CD4-positive, alpha-beta memory T cell (primary cell): ENCODE data around the gene MYO1D. TPM values are rescaled to one million over a fixed set of nuclear protein-coding genes. Genes with fewer than 3 reads are reported as not detected.

Experiments used
- CTCF ChIA-PET: fragments of 350-600 bp; sonication (Branson Sonifier 250); formaldehyde crosslinking; loops from one replicate; lab custom pipeline; 2021; ENCODE audit warnings: inconsistent platforms; ENCODE audit not compliant: partially characterized antibody; lab: Charles Lee
- POLR2A ChIA-PET: fragments of 350-600 bp; sonication (Branson Sonifier 250); formaldehyde crosslinking; loops from one replicate; lab custom pipeline; 2021; ENCODE audit not compliant: partially characterized antibody; lab: Charles Lee
- DNase-seq, 5 donors: peaks; one replicate each; pipeline versions ENCODE4 v3.0.0 to v3.0.0-alpha.2; 2020 to 2022; ENCODE audit warnings: mixed read lengths in 1 of 5
- H3K27ac ChIP-seq: one replicate; pipeline ENCODE4 v1.7.0; 2013; ENCODE audit warnings: low read depth, low read length
- H3K27me3 ChIP-seq: 2 replicates; pipeline ENCODE4 v1.7.0; 2013; ENCODE audit warnings: mild to moderate bottlenecking, low read length, moderate library complexity; ENCODE audit not compliant: insufficient read depth
- H3K36me3 ChIP-seq: 2 replicates; pipeline ENCODE4 v1.7.0; 2013; ENCODE audit warnings: mild to moderate bottlenecking, low read length, moderate library complexity; ENCODE audit not compliant: insufficient read depth
- H3K4me1 ChIP-seq: 2 replicates; pipeline ENCODE4 v1.7.0; 2013; ENCODE audit warnings: mild to moderate bottlenecking, low read length, moderate library complexity; ENCODE audit not compliant: insufficient read depth
- H3K4me3 ChIP-seq, 2 donors: one replicate each; pipeline ENCODE4 v1.7.0; 2013; ENCODE audit warnings: low read length in 2 of 2, mild to moderate bottlenecking in 1 of 2
- H3K9me3 ChIP-seq, 2 donors: one replicate each; pipeline ENCODE4 v1.7.0; 2013; ENCODE audit warnings: low read length in 2 of 2, control low read depth in 1 of 2; ENCODE audit not compliant: control insufficient read depth in 1 of 2
- H3K27ac Mint-ChIP-seq, 7 donors: one replicate each; pipeline ENCODE4 v1.8.0; 2020 to 2021; ENCODE audit warnings: mixed read lengths in 7 of 7, mild to moderate bottlenecking in 6 of 7, inconsistent platforms in 3 of 7, moderate library complexity in 3 of 7
- H3K27me3 Mint-ChIP-seq, 2 donors: one replicate each; pipeline ENCODE4 v1.8.0; 2020 to 2021; ENCODE audit warnings: mixed read lengths in 2 of 2
- H3K36me3 Mint-ChIP-seq, 2 donors: one replicate each; pipeline ENCODE4 v1.8.0; 2020 to 2021; ENCODE audit warnings: mixed read lengths in 2 of 2, inconsistent platforms in 1 of 2, mild to moderate bottlenecking in 1 of 2
- H3K4me1 Mint-ChIP-seq, 4 donors: one replicate each; pipeline ENCODE4 v1.8.0; 2020 to 2021; ENCODE audit warnings: mixed read lengths in 4 of 4, mild to moderate bottlenecking in 1 of 4
- H3K4me3 Mint-ChIP-seq, 8 donors: one replicate each; pipeline ENCODE4 v1.8.0; 2020 to 2021; ENCODE audit warnings: mixed read lengths in 8 of 8, mild to moderate bottlenecking in 7 of 8, moderate library complexity in 6 of 8, inconsistent platforms in 3 of 8
- H3K9me3 Mint-ChIP-seq, 8 donors: one replicate each; pipeline ENCODE4 v1.8.0; 2020 to 2021; ENCODE audit warnings: mixed read lengths in 8 of 8, mild to moderate bottlenecking in 5 of 8, inconsistent platforms in 3 of 8, moderate library complexity in 1 of 8
- intact Hi-C: fragments of 100-400 bp; cut with micrococcal nuclease; formaldehyde crosslinking; loops from one replicate; pipeline ENCODE4 v1.15.1; 2023
- polyA plus RNA-seq, 2 donors: library from polyadenylated mRNA; unstranded; fragments of 300-500 nt; fragmentation: Illumina TruSeq; gene quantifications; one replicate each; pipeline ENCODE4 v1.2.3, GENCODE V29; 2021
- total RNA-seq, 2 experiments: library from RNA; stranded (reverse); gene quantifications; one replicate each; pipeline ENCODE4 v1.2.3, GENCODE V29; 2021

MYO1D gene
- total and polyA plus RNA-seq, 4 experiments from 2014 or later, result 2.0 to 12.7 (median 10.5) TPM

- CTCF ChIA-PET, result interaction anchor here (1.6 to 2.1 kb wide), 4 partner anchors 10 to 295 kb away, joined by 3 to 17 read pairs (median 10); no protein-coding TSS in a partner anchor
- Histone ChIP-seq H3K36me3 (no peaks in the 10 kb centered on the region), H3K4me3 (no peak overlapping the region), H3K27ac (no peak overlapping the region), H3K9me3 (no peaks in the 10 kb centered on the region), H3K27me3 (no peaks in the 10 kb centered on the region), H3K4me1 (peaks cover 15% of the 10 kb centered on the region)
- POLR2A ChIA-PET, result no interaction called here
- intact Hi-C loops, result no loop called here
- no peaks in the 10 kb centered on the region for H3K9me3 Mint-ChIP-seq
- DNase-seq, result no peak
- H3K36me3 Mint-ChIP-seq, result peaks cover 0 to 9% of the 10 kb centered on the region in 2 donors
- peaks cover 12 to 14% (median 13%) of the 10 kb centered on the region in 4 donors for H3K4me1 Mint-ChIP-seq
- H3K27me3 Mint-ChIP-seq, result no peaks in the 10 kb centered on the region
- no peak overlapping the region for H3K4me3 Mint-ChIP-seq
- no peak overlapping the region for H3K27ac Mint-ChIP-seq
Observed at GRCh38 chr17:32756696-32757095, 120.2 kb downstream of the MYO1D start.

DNA sequence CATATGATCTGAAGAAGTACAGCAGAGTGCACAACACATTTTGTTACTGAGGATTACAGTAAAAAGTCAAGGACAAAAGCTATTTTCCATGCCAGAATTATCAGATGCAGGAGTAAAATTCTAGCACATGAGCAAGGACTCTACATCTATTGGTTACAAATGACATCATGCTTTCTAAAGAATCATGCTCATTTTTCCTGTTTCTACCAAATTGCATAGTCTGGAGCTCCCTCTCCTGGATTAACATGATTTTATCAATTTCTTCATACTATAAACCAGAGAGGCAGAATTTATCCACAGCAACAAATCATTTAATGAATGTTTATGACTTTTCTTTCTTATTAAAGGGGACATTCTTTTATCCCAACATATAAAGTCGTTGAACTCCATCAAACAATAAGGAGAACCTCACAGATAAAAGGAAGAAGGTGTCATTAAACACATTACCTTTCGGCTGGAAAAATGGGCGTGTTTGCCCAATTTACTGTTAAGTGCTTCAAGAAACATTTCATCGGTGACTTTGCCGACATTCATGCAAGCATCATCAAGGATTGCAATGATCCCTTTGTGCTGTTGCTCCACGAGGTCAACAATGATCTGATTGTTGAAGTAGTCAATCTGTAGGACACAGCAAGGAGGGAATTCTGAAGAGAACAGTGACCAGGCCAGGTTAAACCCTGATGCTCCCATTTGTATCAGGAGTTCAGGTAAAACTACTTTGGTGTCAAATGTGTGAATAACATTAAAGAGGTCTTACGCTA is 121.7 kb downstream of the MYO1D start:
- POLR2A ChIA-PET, result no interaction called here
- Mint-ChIP-seq H3K36me3 (peaks cover 0 to 4% of the 10 kb centered on the region in 2 donors), H3K4me3 (no peak overlapping the region), H3K9me3 (no peaks in the 10 kb centered on the region), H3K4me1 (peaks cover 9 to 13% (median 13%) of the 10 kb centered on the region in 4 donors), H3K27me3 (no peaks in the 10 kb centered on the region), H3K27ac (peak overlapping the region in 1 of 7 donors; percentile 30)
- H3K27ac ChIP-seq, result no peak overlapping the region
- CTCF ChIA-PET, result interaction anchor here (1.0 to 3.0 kb wide), 5 partner anchors 8 to 292 kb away, joined by 3 to 30 read pairs (median 5); no protein-coding TSS in a partner anchor
- no peaks in the 10 kb centered on the region for H3K9me3 ChIP-seq
- no peaks in the 10 kb centered on the region for H3K27me3 ChIP-seq
- no peaks in the 10 kb centered on the region for H3K36me3 ChIP-seq
- intact Hi-C loops, result loop anchor here (1.0 to 2.0 kb wide), 3 partner anchors 96 to 272 kb away; no protein-coding TSS in a partner anchor
- peak in 4 of 5 donors; percentile 51 to 57 (median 52) for DNase-seq
- H3K4me1 ChIP-seq, result peaks cover 13% of the 10 kb centered on the region
- H3K4me3 ChIP-seq, result no peak overlapping the region

GRCh38 chr17:32752934-32753333 is 124.0 kb downstream of the MYO1D start:
- H3K27me3 Mint-ChIP-seq, result no peaks in the 10 kb centered on the region
- intact Hi-C loops, result no loop called here

GRCh38 chr17:32747856-32748255 is 129.1 kb downstream of the MYO1D start:
- Histone ChIP-seq H3K27ac (no peak overlapping the region), H3K9me3 (no peaks in the 10 kb centered on the region), H3K4me3 (no peak overlapping the region), H3K4me1 (no peaks in the 10 kb centered on the region), H3K36me3 (no peaks in the 10 kb centered on the region), H3K27me3 (no peaks in the 10 kb centered on the region)
- Mint-ChIP-seq H3K27me3 (no peaks in the 10 kb centered on the region), H3K9me3 (no peaks in the 10 kb centered on the region), H3K27ac (no peak overlapping the region), H3K4me3 (no peak overlapping the region), H3K36me3 (peaks cover 4 to 25% of the 10 kb centered on the region in 2 donors), H3K4me1 (peaks cover 0 to 1% (median 0%) of the 10 kb centered on the region in 4 donors)
- intact Hi-C loops, result no loop called here
- DNase-seq, result no peak
- CTCF ChIA-PET, result no interaction called here
- POLR2A ChIA-PET, result no interaction called here

More at GRCh38 chr17:32752934-32753333, 124.0 kb downstream of the MYO1D start:
- H3K4me1 Mint-ChIP-seq, result peaks cover 0 to 2% (median 0%) of the 10 kb centered on the region in 4 donors
- DNase-seq, result no peak
- H3K9me3 ChIP-seq, result no peaks in the 10 kb centered on the region
- no peaks in the 10 kb centered on the region for H3K36me3 ChIP-seq
- H3K27me3 ChIP-seq, result no peaks in the 10 kb centered on the region
- H3K27ac Mint-ChIP-seq, result no peak overlapping the region
- no peak overlapping the region for H3K4me3 ChIP-seq
- H3K9me3 Mint-ChIP-seq, result no peaks in the 10 kb centered on the region
- POLR2A ChIA-PET, result no interaction called here
- peaks cover 0 to 9% of the 10 kb centered on the region in 2 donors for H3K36me3 Mint-ChIP-seq
- CTCF ChIA-PET, result interaction anchor here (3.0 to 3.5 kb wide), 2 partner anchors 94 to 290 kb away, joined by 13 to 30 read pairs; no protein-coding TSS in a partner anchor
- no peaks in the 10 kb centered on the region for H3K4me1 ChIP-seq
- H3K4me3 Mint-ChIP-seq, result no peak overlapping the region
- H3K27ac ChIP-seq, result no peak overlapping the region

DNA sequence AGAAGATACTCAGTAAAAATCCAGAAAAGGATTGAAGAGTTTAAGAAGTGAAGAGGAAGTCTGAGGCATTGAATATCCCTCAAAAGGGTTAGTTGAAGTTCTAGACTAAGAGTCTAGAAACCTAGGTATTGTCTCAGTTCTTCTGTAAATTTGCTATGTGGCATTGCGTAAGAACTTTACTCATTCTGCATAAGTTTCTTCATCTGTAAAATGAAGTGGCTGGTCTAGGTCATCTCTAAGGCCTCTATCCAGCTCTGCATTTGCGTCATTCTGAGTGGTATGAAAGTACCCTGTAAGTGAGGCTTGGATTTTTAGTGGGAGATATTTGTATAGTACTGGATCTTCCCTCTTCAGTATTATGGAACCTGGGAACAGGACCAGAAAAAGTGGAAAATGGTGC is 130.2 kb downstream of the MYO1D start:
- H3K4me3 ChIP-seq, result no peak overlapping the region
- no peak overlapping the region for H3K27ac ChIP-seq
- H3K4me3 Mint-ChIP-seq, result no peak overlapping the region
- ChIA-PET CTCF (no interaction called here), POLR2A (no interaction called here)
- H3K27me3 ChIP-seq, result no peaks in the 10 kb centered on the region
- no peaks in the 10 kb centered on the region for H3K27me3 Mint-ChIP-seq
- intact Hi-C loops, result no loop called here
- H3K27ac Mint-ChIP-seq, result no peak overlapping the region
- H3K9me3 Mint-ChIP-seq, result no peaks in the 10 kb centered on the region
- H3K4me1 Mint-ChIP-seq, result peaks cover 0 to 1% (median 0%) of the 10 kb centered on the region in 4 donors
- no peaks in the 10 kb centered on the region for H3K9me3 ChIP-seq
- no peak for DNase-seq
- H3K36me3 Mint-ChIP-seq, result peaks cover 5 to 24% of the 10 kb centered on the region in 2 donors
- no peaks in the 10 kb centered on the region for H3K4me1 ChIP-seq
- H3K36me3 ChIP-seq, result no peaks in the 10 kb centered on the region

- Mint-ChIP-seq H3K9me3 (no peaks in the 10 kb centered on the region), H3K4me1 (peaks cover 0 to 1% (median 0%) of the 10 kb centered on the region in 4 donors), H3K27ac (no peak overlapping the region), H3K36me3 (peaks cover 8 to 24% of the 10 kb centered on the region in 2 donors), H3K27me3 (no peaks in the 10 kb centered on the region), H3K4me3 (no peak overlapping the region)
- no peak for DNase-seq
- ChIA-PET POLR2A (no interaction called here), CTCF (no interaction called here)
- intact Hi-C loops, result no loop called here
- Histone ChIP-seq H3K27me3 (no peaks in the 10 kb centered on the region), H3K36me3 (no peaks in the 10 kb centered on the region), H3K4me3 (no peak overlapping the region), H3K4me1 (no peaks in the 10 kb centered on the region), H3K9me3 (no peaks in the 10 kb centered on the region), H3K27ac (no peak overlapping the region)
Observed at GRCh38 chr17:32746280-32746679, 130.6 kb downstream of the MYO1D start.

GRCh38 chr17:32742681-32743538 is 134.0 kb downstream of the MYO1D start:
- ChIA-PET CTCF (no interaction called here), POLR2A (no interaction called here)
- Histone ChIP-seq H3K36me3 (no peaks in the 10 kb centered on the region), H3K4me3 (no peak overlapping the region), H3K27me3 (no peaks in the 10 kb centered on the region), H3K4me1 (no peaks in the 10 kb centered on the region), H3K27ac (no peak overlapping the region), H3K9me3 (no peaks in the 10 kb centered on the region)
- Mint-ChIP-seq H3K27ac (peak overlapping the region in 2 of 7 donors; percentile 5 to 15), H3K4me3 (no peak overlapping the region), H3K4me1 (peaks cover 0 to 1% (median 0%) of the 10 kb centered on the region in 4 donors), H3K36me3 (peaks cover 9 to 27% of the 10 kb centered on the region in 2 donors), H3K27me3 (no peaks in the 10 kb centered on the region), H3K9me3 (peaks cover 0 to 2% (median 0%) of the 10 kb centered on the region in 8 donors)
- intact Hi-C loops, result no loop called here
- no peak for DNase-seq
